GM21737 (cell line): Measurements from ENCODE around the gene TMEM151A.
A peak's percentile ranks its signal among the peaks of the same experiment; 100 is the strongest.

Experiments
- ATAC-seq: cut with Tn5 transposase; IDR thresholded peaks from one replicate; pipeline ENCODE4 v1.9.1; 2021; ENCODE audit warnings: mild to moderate bottlenecking, moderate library complexity; ENCODE audit not compliant: unreplicated experiment

The TMEM151A gene

DNA sequence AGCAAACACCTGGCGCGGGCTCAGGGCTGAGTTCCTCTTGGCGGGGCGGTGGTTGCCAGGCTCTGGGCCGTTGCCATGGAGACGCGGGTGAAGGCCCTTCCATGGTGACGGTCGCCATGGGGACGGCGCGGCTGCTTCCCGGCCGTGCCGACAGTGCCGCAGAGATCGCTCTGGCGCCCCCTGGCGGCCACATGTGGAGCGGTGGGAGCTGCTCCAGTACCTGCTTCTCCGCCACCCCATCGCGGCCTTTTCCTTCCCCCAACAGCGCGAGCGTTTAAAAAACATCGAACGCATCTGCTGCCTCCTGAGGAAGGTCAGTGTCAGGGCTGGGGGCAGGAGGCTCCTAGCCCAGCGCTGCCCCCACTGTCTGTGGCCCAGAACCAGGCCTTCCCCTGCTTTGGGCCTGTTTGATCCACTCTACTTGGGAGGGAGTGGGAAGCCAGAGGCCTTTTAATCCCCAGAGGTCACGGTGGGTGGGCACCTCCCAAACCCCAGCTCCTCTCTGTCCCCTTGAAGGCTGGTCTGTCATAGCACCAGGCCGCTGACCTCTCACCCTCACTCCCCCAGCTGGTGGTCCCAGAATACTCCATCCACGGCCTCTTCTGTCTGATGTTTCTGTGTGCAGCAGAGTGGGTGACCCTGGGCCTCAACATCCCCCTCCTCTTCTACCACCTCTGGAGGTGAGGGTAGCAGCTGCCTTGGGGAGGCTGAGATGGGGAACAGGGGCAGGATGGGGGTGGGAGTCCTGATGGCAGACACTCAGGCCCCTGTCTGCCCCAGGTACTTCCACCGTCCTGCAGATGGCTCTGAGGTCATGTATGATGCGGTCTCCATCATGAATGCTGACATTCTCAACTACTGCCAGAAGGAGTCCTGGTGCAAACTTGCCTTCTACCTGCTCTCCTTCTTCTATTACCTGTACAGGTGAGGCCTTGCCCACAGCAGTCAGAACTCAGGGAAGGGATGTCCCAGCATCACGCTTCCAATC, 8.9 kb upstream of the TMEM151A start:
- peak; percentile 66 for ATAC-seq

DNA sequence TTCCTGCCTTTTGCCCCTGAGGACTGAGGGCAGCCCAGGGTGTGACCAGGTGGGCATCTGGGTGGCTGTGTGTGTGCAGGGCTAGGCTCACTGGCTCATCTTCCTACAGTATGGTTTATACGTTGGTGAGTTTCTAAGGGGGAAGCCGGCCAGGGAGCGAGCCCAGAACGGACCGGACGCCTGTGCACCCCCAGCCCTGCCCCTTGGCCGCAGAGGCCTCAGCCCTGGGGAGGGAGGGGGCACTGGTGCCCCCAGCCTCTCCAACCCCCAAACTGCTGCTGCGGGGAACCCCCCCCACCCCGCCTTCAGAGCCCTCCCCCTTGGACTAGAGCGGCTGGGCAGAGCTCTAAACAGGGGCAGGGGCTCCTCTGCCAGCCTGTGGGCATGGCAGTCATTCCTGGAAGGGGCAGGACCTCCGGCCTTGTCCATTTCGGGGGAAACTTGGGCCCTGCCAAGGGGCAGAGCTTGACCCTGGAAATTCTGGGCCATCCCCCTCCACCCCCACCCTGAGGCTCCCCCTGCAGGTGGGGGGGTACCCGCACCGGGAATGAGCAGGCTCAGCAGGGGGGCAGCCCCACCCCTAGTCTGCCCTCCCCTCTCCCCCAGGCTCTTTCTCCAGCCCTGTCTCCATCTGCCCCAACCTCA, 8.1 kb upstream of the TMEM151A start:
- ATAC-seq: no peak

DNA sequence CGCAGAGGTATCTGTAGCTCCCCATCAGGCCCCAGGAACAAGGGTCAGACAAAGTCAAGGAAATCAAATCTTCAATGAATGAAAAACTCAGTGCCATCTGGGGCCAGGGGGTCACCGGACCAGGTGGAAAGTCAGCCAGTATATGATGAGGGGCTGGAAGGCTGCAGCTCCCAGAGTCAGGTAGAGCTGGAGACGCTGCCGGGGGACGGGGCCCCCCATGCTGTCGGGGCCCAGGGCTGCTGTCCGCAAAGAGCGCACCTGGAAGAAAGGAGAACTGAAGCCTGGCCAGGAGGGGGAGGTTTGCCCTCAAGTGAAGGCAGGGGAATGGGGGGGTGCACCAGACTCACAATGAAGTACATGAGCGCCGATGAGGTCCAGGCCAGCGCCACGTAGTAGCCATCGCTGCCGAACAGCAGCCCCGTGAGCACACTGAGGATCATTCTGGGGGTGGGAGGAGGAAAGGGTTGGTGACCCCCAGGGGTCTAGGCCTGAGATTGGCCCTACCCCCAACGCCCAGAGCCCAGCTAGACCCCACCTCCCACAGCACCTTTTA, 7.1 kb upstream of the TMEM151A start:
- no peak for ATAC-seq

DNA sequence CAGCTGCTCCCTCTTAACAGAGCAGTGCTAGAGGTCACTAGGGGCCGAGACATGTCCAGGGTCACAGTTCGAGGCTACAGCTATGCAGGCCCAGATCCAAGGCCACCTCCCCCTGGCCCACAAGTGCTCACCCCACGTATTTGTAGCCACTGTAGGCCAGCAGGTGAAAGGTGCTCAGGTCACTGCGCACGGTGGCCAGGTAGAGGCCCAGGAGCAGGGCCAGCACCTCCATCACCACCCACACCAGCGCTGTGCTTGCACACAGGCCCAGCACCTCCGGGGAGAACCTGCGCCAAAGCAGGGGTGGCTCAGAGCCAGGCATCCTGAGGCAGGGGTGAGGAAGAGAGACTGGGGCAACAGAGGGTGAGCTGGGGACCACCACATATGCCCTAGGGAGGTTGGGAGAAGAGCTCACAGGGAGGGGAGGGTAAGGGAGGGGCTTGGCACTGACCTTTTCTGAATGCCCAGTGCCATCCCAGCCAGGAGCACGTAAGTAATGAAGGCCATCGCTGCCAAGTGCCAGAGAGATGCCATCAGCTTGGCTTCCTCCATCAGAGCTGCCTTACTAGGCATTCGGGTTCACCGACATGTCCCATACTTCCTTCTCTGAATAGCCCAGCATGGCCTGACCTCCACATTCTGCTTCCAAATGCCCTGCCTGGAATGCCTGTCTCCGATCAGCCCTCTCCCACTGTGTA, 6.3 kb upstream of the TMEM151A start:
- no peak for ATAC-seq

DNA sequence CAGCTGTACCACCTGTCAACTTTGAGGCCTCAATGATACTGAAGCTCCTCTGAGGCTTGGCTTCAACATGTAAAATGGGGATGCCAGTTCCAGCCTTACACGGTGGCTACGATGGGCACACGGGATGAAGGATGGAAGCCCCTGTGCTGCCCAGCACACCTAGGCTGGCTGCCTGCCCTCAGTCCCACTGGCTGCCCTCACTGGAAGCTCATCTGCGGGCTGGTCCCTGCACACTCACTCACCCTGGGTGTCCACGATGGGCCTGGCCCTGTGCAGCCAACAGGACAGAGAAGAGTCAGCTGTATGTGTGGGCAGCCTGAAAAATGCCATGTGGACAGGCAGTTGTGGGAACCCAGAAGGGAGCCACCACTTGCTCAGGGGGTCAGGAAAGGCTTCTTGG, 5.0 kb upstream of the TMEM151A start:
- no peak for ATAC-seq

DNA sequence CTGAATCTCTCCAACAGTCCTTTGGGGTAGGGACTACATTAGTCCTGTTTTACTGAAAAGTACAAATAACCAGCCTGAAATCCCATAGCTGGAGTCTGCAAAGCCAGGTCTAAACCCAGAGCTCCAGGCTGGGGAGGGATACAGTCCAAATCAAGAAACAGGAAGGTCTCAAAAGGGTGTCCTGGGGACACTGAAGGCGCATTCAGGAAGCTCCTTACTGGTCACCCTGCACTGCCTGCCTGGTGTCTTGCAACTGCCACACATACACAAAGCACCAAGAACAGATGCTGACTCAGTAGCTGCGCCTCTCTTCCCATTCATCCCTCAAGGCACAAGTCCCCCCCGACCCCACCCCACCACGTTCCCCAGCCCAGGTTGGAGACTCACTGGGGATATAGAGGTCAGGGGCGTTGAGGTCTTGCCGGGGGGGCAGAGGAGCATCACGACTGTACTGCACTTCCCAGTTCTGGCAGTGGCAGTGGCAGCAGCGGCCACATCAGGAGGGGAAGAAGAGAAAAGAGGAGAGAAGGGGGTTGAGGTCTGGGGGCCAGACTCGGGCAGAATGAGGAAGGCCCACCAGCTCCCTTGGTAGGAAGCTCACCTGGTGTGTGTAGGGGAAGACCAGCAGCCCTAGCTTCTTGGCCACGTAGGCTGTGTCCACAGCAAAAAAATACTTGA, 4.3 kb upstream of the TMEM151A start:
- ATAC-seq: no peak

DNA sequence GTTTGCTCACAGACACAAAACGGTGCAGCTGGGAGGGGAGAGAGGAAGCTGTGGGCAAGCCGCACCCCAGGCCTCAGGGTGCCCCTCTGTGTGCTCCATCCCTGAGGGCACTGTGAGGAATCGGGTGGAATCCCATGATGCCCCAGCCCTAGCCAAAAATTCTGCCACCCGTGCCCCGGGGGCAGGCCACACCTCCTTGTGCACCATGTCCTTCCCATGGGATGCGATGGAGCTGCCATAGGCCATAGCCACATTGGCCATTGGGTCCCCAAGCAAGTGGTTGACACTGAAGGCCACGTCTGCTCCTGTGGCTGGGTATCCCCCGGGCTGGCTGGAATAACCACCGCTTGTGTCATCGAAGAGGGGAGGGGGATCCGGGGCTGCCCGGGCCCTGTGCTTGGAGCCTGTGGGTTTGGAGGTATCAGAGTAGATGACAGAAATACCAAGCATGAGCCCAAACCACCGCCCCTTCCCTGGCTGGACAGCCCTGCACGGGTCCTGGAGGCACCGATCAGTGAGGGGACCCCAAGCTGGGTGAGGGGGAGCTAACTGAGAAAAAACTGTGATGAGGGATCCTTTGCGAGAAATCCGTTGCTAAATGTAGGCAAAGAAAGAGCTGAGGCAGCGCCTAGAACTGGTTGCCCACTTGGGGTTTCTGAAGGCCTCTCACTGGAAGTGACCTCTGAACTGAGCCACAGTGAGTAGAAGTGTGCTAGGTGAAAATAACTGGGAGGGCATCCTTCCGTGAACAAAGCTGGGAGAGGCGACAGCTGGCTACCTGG, 3.6 kb upstream of the TMEM151A start:
- ATAC-seq: no peak

DNA sequence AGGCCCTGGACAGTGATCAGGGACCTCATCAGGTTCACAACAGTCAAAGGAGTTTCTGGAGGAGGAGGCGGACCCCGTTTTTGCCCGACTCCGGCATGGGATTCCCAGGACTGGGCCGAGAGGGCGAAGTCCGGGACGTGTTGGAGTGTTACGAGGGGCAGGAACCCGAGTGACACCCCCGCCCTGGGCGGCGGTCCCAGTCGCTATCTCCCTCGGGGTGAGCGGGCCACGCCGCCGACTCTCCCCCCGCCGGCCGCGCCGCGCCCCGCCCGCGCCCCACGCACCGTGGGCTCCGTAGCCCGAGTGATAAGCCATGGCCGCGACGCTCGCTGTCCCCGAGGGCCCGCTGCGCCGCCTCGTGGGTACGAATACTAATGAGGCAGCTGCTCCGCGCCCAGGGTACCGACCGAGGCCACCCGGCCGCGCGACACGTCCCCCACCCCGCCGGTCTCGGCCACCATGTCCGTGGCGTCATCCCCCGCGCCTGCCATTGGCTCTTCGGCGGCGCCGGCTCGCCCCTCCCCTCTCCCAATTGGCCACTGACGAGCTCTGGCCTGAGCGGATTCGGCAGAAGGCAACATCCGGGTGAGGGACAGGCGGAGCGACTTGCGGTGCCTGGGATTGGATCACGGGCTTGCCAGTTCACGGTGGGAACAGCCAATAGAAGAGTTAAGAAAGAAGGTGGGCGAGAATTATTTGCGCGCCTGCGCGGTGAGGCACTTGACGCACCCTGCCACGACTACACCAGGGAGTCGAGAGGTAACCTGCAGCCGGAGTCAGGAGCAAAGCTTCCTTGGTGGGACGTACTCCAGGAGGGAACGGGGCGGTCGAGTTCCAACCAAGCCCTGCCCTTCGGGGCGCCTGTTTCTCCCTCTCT, 2.8 kb upstream of the TMEM151A start, which contains the start of gene YIF1A:
TSS of gene YIF1A (minus strand) at position 473 of the 877 bp plus-strand sequence. CDS start at position 315, 158 bp downstream.
- peak; percentile 88 for ATAC-seq

DNA sequence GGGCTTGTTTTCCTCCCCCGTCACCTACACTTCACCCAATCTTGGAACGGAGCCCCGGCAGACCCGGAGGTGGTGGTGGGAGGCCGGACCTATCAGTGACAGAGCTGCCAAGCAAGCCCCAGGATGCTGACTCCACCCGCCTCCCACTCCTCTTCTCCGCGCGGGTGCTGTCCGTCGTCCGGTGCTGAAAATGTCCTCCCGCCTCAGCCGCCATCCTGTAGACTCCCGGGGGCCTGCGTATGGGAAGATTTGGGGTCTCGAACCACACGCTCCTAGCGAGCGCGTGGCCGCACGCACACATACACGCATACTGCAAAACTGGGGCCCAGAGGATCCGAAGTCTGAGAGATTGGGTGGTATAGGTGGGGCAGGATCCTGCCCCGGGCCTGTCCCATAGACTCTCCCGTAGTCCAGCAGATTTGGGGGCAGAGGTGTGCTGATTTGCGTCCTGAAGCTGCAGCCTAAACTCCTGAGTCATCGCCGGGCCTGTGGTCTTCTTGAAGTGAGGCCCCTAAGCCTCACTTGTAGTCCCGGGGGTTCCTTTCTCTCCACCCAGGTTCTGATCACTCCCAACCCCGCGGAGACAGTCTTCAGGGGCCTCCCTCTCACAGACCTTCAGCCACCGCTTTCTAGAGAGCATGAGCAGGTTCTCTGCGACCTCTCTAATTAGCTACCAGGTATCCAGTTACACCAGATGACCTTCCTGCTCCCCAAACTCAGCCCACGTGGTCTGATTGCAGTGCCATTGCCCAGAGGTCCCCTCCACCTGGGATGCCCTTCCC, 2.0 kb upstream of the TMEM151A start:
- ATAC-seq: peak; percentile 31

DNA sequence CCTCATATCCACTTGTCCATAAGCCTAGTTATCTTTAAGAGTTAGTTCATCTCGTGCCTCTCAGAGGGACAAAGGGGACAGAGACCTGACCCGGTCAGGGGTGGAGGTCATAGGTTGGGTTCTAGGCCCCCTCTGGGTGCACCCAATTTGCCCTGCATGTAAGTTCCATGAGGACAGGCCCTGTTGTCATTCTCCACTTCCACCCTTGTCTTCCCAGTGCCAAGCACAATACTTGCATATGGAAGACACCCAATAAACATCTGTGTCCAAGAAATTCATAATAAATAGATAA, 1.4 kb upstream of the TMEM151A start:
- ATAC-seq: no peak

DNA sequence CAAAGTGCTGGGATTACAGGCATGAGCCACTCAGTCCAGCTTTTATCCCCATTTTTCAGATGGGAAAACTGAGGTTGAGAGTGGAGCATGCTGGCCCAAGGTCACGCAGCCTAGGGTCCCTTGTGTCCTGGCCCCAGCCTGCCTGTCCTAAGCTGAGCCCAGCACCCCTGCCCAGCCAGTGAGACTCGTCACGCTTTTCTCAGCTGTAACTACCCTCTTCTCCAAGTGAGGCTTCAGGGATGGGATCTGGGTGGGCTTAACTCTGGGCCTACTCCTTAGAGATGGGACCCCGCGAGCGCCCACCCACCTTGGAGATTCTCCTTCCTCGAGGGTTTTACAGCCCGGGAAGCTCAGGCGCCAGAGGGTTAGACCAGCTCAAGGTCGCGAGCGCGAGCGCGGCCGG, 390 bp upstream of the TMEM151A start:
- ATAC-seq: no peak

DNA sequence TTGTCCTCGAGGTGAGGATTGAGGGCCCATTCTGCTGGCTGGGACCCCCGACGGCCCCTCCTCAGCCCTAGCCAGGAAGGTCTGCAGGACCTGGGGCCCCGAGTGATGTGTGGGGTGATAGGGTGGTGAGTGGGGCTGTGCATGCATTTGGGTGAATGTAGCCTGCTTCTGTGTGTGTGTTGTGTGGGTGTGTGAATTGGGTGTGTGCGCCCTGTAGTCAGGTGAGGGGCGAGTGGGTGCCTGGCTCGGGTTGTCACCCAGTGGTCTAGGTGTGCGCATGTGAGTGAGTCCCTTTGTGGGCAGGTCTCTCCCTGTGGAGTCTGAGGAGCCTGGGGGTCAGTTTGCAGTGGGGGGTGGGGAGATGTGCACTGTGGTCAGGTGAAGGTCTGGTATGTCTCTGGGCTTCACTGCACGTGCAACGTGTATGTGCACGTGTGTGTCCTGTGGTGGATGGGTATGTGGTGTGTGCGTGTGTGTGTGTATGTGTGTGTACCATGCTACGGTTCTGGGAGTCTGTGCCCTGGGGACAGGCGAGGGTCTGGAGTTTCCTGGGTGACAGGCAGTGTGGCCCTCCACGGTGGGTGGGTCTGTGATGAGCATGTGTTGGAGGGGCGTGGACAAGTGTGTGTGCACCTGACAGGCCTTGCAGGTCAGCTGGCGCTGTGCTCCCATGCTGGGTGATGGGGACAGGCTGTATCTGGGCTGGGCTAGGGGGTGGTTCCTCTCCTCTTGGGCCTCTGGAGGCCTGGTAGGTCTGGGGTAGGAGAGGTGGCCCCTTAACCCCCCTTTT, 1.0 kb downstream of the TMEM151A start:
- no peak for ATAC-seq

DNA sequence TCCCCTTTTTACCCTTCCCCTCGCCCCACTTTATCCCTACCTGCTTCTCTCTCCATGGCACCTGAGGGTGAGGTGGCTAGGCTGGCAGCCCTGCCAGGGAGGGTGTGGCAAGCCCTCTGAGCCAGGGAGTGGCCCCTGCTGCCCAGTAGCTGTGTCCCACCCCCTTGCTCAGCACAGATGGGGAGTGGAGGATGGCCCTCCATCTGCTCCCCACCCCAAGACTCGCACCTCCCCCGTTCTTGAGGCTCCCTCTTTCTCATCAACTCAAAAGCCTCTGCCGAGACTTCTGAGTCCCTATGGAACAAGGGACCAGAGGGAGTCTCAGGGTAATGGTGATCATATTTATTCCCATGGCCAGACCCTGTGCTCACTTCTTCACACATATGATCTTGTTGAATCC, 1.7 kb downstream of the TMEM151A start:
- ATAC-seq: no peak

DNA sequence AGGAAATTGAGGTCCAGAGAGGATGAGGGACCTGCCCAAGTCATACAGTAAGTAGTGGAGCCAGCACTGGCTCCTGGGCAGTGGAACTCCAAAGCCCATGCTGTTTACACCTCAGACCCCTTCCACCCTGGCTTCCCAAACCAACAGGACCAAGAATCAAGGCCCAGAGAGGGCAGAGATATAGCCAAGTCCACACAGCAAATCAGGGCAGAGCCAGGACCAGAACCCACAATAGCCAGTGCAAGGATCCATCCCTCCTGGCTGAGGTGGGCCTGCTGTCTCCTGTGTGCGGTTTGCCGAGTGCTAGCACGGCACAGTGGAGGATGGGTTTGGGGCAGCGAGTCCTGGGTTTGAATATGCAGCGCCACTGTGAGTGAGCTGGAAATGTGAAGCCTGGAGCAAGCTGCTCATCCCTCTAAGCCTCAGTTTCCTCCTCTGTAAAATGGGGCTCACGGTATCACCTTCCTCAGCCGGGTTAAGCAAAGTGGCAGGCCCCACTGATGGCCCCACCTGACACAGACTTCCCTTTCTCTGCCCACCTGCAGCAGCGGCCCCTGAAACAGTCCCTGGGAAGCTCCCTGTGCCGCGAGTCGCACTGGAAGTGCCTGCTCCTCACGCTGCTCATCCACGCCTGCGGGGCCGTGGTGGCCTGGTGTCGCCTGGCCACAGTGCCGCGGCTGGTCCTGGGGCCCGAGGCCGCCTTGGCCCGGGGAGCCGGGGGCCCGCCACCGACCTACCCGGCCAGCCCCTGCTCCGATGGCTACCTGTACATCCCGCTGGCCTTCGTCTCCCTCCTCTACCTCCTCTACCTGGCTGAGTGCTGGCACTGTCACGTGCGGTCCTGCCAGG, 2.3 kb downstream of the TMEM151A start:
- no peak for ATAC-seq

DNA sequence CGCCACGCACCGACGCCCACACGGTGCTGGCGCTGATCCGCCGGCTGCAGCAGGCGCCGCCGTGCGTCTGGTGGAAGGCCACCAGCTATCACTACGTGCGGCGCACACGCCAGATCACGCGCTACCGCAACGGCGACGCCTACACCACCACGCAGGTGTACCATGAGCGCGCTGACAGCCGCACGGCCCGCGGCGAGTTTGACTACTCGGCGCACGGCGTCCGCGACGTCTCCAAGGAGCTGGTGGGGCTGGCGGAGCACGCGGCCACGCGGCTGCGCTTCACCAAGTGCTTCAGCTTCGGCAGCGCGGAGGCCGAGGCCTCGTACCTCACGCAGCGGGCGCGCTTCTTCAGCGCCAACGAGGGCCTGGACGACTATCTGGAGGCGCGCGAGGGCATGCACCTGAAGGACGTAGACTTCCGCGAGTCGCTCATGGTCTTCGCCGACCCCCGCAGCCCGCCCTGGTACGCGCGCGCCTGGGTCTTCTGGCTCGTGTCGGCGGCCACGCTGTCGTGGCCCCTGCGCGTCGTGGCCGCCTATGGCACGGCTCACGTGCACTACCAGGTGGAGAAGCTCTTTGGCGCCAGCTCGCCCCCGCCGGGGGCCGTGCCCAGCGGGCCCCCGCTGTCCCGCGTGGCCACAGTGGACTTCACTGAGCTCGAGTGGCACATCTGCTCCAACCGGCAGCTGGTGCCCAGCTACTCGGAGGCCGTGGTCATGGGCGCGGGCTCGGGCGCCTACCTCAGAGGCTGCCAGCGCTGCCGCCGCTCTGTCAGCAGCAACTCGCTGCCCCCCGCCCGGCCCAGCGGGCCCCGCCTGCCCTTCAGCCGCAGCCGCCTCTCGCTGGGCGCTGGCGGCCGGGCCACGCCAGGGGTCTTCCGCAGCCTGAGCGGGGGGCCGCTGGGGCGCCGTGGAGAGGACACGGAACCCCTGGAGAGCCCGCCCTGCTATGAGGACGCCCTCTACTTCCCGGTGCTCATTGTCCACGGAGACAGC, 3.2 kb downstream of the TMEM151A start:
- no peak for ATAC-seq
